GM12878 (cell line): ENCODE data around the gene EHBP1. TPM values are rescaled to one million over a fixed set of nuclear protein-coding genes. Genes with fewer than 3 reads are reported as not detected.

Experiments
- ATAC-seq: fragments of 200-7000 bp; cut with Tn5 transposase; 3 replicates; pipeline ENCODE4 v1.9.1; 2020; ENCODE audit warnings: mild to moderate bottlenecking, moderate library complexity
- BruUV-seq: library from RNA; stranded (reverse); fragments of 400-500 nt; replicated peaks from 2 replicates; lab custom pipeline; 2021; lab: Mats Ljungman, UMichigan
- CTCF ChIA-PET: fragments of 300-600 bp; sonication (Branson Sonifier 250); formaldehyde crosslinking; extraction: SDS; loops from one replicate; lab custom pipeline; 2021; ENCODE audit warnings: inconsistent platforms; lab: Yijun Ruan, JAX
- POLR2A ChIA-PET: fragments of 350-600 bp; formaldehyde crosslinking; extraction: SDS; loops from one replicate; lab custom pipeline; 2021; ENCODE audit warnings: inconsistent platforms; lab: Charles Lee
- RAD21 ChIA-PET: fragments of 300-600 bp; sonication (Branson Sonifier 250); formaldehyde crosslinking; loops from one replicate; lab custom pipeline; 2023; ENCODE audit warnings: antibody characterized with exemption; ENCODE audit not compliant: unreplicated experiment; lab: Charles Lee
- SMC1A ChIA-PET: fragments of 300-600 bp; sonication (Branson Sonifier 250); formaldehyde crosslinking; loops from one replicate; lab custom pipeline; 2023; ENCODE audit not compliant: unreplicated experiment, uncharacterized antibody; lab: Charles Lee
- DNase-seq: peaks from one replicate; pipeline ENCODE4 v3.0.0-alpha.2; 2011; ENCODE audit warnings: low read depth, low spot score
- FAIRE-seq: peaks from 3 replicates; lab custom pipeline; 2011; peaks lifted over from hg19 to GRCh38; lab: Jason Lieb, UNC
- H2AFZ ChIP-seq: 2 replicates; pipeline ENCODE4 v1.6.0; 2011; ENCODE audit warnings: low read depth, low read length, control low read depth; ENCODE audit not compliant: control insufficient read depth
- H3K27ac ChIP-seq: 2 replicates; pipeline ENCODE4 v1.5.1; 2011; ENCODE audit warnings: control low read depth; ENCODE audit not compliant: control insufficient read depth, insufficient read depth
- H3K27me3 ChIP-seq, 2 experiments: replicated peaks in 1 of 2; 2 replicates each; pipeline versions ENCODE4 v1.6.0 to v1.6.1; 2011; ENCODE audit warnings: low read length in 1 of 2; ENCODE audit not compliant: control insufficient read depth in 2 of 2, insufficient read depth in 2 of 2
- H3K36me3 ChIP-seq, 2 experiments: 2 replicates each; pipeline ENCODE4 v1.5.1; 2011; ENCODE audit warnings: low read length in 1 of 2; ENCODE audit not compliant: control insufficient read depth in 2 of 2, insufficient read depth in 2 of 2
- H3K4me1 ChIP-seq: 2 replicates; pipeline ENCODE4 v1.6.1; 2011; ENCODE audit warnings: mild to moderate bottlenecking, low read length, moderate library complexity, mixed read lengths; ENCODE audit not compliant: control insufficient read depth, insufficient read depth
- H3K4me2 ChIP-seq: 2 replicates; pipeline ENCODE4 v1.6.0; 2011; ENCODE audit warnings: control low read depth; ENCODE audit not compliant: control insufficient read depth, insufficient read depth
- H3K4me3 ChIP-seq: fragments of 200-600 bp; sonication (generic); 2 replicates; pipeline ENCODE4 v1.5.1; 2016
- H3K79me2 ChIP-seq: 2 replicates; pipeline ENCODE4 v1.6.0; 2011; ENCODE audit warnings: low read length; ENCODE audit not compliant: control insufficient read depth, insufficient read depth
- H3K9ac ChIP-seq: 2 replicates; pipeline ENCODE4 v1.8.0; 2011; ENCODE audit warnings: low read length, control low read depth, mixed read lengths; ENCODE audit not compliant: control insufficient read depth, insufficient read depth
- H3K9me3 ChIP-seq: replicated peaks from 3 replicates; pipeline ENCODE4 v1.5.1; 2011; ENCODE audit warnings: mild to moderate bottlenecking, low read length; ENCODE audit not compliant: control insufficient read depth, insufficient read depth
- H4K20me1 ChIP-seq: 2 replicates; pipeline ENCODE4 v1.6.0; 2011; ENCODE audit not compliant: control insufficient read depth, insufficient read depth
- EED ChIP-seq: sonication (generic); IDR thresholded peaks from 2 replicates; pipeline ENCODE4 v1.6.1; 2016; ENCODE audit warnings: antibody characterized with exemption, low read depth
- GATAD2B ChIP-seq: fragments of 450-650 bp; conservative IDR thresholded peaks from 2 replicates; pipeline ENCODE4 v1.6.1; 2017; ENCODE audit warnings: low read depth, mild to moderate bottlenecking, moderate library complexity
- HSF1 ChIP-seq: fragments of 150-350 bp; IDR thresholded peaks from 2 replicates; pipeline ENCODE4 v1.6.1; 2014; ENCODE audit warnings: mild to moderate bottlenecking, low read depth, low read length
- NR2C2 ChIP-seq: IDR thresholded peaks from 2 replicates; pipeline ENCODE4 v1.6.1; 2011; ENCODE audit warnings: borderline replicate concordance, low read depth; ENCODE audit not compliant: control insufficient read depth, insufficient read length
- RUNX3 ChIP-seq: IDR thresholded peaks from 2 replicates; pipeline ENCODE4 v1.6.1; 2012; ENCODE audit warnings: low read length, inconsistent platforms
- SKIL ChIP-seq: fragments of 450-650 bp; IDR thresholded peaks from 2 replicates; pipeline ENCODE4 v1.6.1; 2017; ENCODE audit warnings: mild to moderate bottlenecking, low read depth, inconsistent platforms; ENCODE audit not compliant: poor library complexity, severe bottlenecking
- SMARCA5 ChIP-seq: fragments of 450-650 bp; IDR thresholded peaks from 2 replicates; pipeline ENCODE4 v1.6.1; 2017; ENCODE audit warnings: mild to moderate bottlenecking
- WGBS: methylation state at CpG from one replicate; pipeline ENCODE4 v1.1.6; 2016; ENCODE audit warnings: low lambda C conversion rate; ENCODE audit not compliant: insufficient replicate concordance, insufficient coverage; ENCODE audit errors: missing lambda C conversion rate; 5-methylcytosine and 5-hydroxymethylcytosine counted together
- in situ Hi-C: fragments of 300-500 bp; cut with MboI; formaldehyde crosslinking; loops from 9 replicates; pipeline ENCODE4 v1.14.3; 2018; ENCODE audit warnings: mixed read lengths
- intact Hi-C: fragments of 100-400 bp; cut with micrococcal nuclease; formaldehyde crosslinking; loops from one replicate; pipeline ENCODE4 v1.14.2; 2022; ENCODE audit not compliant: unreplicated experiment
- polyA plus RNA-seq, 11 experiments: library from polyadenylated mRNA; depleted of rRNA in 4 of 11; unstranded in 6 of 11; stranded (reverse) in 5 of 11; fragments of >200 nt; fragmentation: Nextera tagmentation in 4 of 11; fragmentation: Illumina TruSeq in 1 of 11; extraction: Ambion mirVana in 4 of 11; extraction: Trizol in 1 of 11; gene quantifications; 1 replicate in 1 of 11; 2 replicates in 10 of 11; pipeline versions ENCODE4 v1.2.1 to v1.2.3, GENCODE V29; 2011 to 2016; ENCODE audit warnings: inconsistent platforms in 2 of 11, missing spikeins in 2 of 11, low read depth in 1 of 11
- total RNA-seq, 4 experiments: library from RNA; depleted of rRNA in 3 of 4; stranded (reverse); fragments of >200 nt in 3 of 4; fragmentation: Illumina TruSeq in 1 of 4; extraction: Trizol in 1 of 4; gene quantifications; 2 replicates each; pipeline versions ENCODE4 v1.2.1 to v1.2.3, GENCODE V29; 2013 to 2021
- TF ChIP-seq, protein P1 (sequence below): fragments of 450-650 bp; IDR thresholded peaks from 2 replicates; pipeline ENCODE4 v1.6.1; 2017; ENCODE audit warnings: antibody characterized with exemption, mild to moderate bottlenecking, moderate library complexity

Gene EHBP1
- total and polyA plus RNA-seq, 10 of the 15 experiments (the other 5 are each of a cell fraction or from before 2014, with no cell fraction given), result 5.7 to 26.1 (median 13.6) TPM

DNA sequence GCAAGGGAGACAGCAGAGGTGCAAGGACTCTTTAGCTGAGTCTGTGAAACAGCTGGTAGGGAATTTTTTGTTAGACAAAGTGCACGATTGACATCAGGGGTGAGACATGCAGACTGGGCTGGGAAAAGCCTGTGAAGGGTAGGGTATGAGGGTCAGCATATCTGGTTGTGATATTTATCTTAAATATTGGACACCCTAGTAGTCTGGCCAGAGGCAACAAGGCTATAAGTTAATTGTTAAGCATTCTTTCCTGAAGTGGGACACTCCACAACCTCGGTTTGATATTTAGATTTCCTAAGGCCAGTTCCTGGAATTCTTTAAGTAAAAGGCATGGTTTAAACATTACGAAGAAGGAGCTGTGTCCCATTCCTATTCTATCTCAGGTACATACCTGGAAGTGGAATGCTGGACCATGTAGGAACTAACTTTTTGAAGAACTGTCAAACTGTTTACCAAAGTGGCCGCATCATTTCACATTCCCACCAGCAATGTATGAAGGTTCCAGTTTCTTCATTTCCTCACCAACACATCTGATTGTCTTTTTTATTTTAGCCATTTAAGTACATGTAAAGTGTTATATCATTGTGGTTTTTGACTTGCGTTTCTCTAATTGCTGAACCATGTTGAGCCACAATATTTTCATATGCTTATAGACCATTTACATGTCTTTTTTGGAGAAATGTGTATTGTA lies 22.5 kb downstream of the EHBP1 start:
- no peak overlapping the region for H3K27ac ChIP-seq
- peaks cover 4% of the 10 kb centered on the region; the same call in 1 of the 2 replicates for H3K4me1 ChIP-seq
- H3K4me3 ChIP-seq, result no peak overlapping the region
- H3K27me3 ChIP-seq, result no peaks in the 10 kb centered on the region
- H3K9ac ChIP-seq, result no peak overlapping the region
- H3K36me3 ChIP-seq, result peaks cover 0 to 3% of the 10 kb centered on the region in 2 experiments; a peak in 1 of 4 replicates
- ChIA-PET SMC1A (interaction anchor here (1.3 to 1.9 kb wide), 2 partner anchors 14 to 271 kb away, joined by 4 to 7 read pairs; no protein-coding TSS in a partner anchor), CTCF (interaction anchor here (1.0 kb wide), 2 partner anchors 9 to 267 kb away, joined by 3 read pairs; no protein-coding TSS in a partner anchor), RAD21 (interaction anchor here (1.5 kb wide), 1 partner anchor 10 kb away, joined by 4 read pairs; no protein-coding TSS in a partner anchor), POLR2A (interaction anchor here (0.6 to 1.3 kb wide), 2 partner anchors 13 to 46 kb away, joined by 5 to 6 read pairs; no protein-coding TSS in a partner anchor)
- in situ Hi-C loops, result no loop called here
- no peak for FAIRE-seq
- peak; percentile 48 for ATAC-seq
- 72% methylated on average over 5 of the region's 5 CpGs for WGBS
- intact Hi-C loops, result no loop called here
- no peak overlapping the region for H2AFZ ChIP-seq
- peaks cover 8% of the 10 kb centered on the region for H3K79me2 ChIP-seq
- DNase-seq, result no peak
- H4K20me1 ChIP-seq, result no peaks in the 10 kb centered on the region
- peaks cover 1% of the 10 kb centered on the region; the same call in 2 of the 3 replicates for H3K9me3 ChIP-seq
- TF ChIP-seq RUNX3 (peak; percentile 26; the same call in 1 of the 2 replicates), EED (no peak)
- H3K4me2 ChIP-seq, result no peak overlapping the region
- BruUV-seq, result no TSS peak

DNA sequence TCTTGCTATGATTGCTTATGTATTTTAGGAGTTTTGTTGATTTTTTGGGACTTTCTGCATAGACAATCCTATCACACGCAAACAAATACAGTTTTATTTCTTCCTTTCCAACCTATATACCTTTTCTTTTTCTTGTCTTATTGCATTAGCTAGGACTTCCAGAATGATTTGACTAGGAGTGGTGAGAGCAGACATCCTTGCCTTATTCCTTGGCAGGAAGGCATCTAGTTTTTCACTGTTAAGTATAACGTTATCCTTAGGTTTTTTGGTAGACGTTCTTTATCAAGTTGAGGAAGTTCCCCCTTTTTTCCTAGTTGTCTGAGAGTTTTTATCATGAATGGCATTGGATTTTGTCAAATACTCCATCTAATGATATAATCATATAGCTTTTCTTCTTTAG lies 25.8 kb downstream of the EHBP1 start:
- H2AFZ ChIP-seq, result no peak overlapping the region
- no peaks in the 10 kb centered on the region for H3K27me3 ChIP-seq
- ChIA-PET SMC1A (interaction anchor here (0.8 kb wide), 1 partner anchor 9 kb away, joined by 3 read pairs; no protein-coding TSS in a partner anchor), RAD21 (no interaction called here), POLR2A (interaction anchor here (1.0 kb wide), 1 partner anchor 12 kb away, joined by 3 read pairs; no protein-coding TSS in a partner anchor), CTCF (no interaction called here)
- H3K9ac ChIP-seq, result no peak overlapping the region
- in situ Hi-C loops (no loop called here), intact Hi-C loops (loop anchor here (10.0 kb wide), 1 partner anchor 586 kb away; no protein-coding TSS in a partner anchor)
- no peak overlapping the region for H3K27ac ChIP-seq
- H3K4me1 ChIP-seq, result no peaks in the 10 kb centered on the region; the same call in 1 of the 2 replicates
- DNase-seq (no peak), ATAC-seq (no peak), FAIRE-seq (no peak)
- H3K4me2 ChIP-seq, result no peak overlapping the region
- peaks cover 8% of the 10 kb centered on the region for H3K79me2 ChIP-seq
- H3K9me3 ChIP-seq, result no peaks in the 10 kb centered on the region; the same call in 1 of the 3 replicates
- H3K4me3 ChIP-seq, result no peak overlapping the region
- WGBS, result 97% methylated on average over 3 of the region's 3 CpGs
- H4K20me1 ChIP-seq, result no peaks in the 10 kb centered on the region
- H3K36me3 ChIP-seq, result no peaks in the 10 kb centered on the region
- no TSS peak for BruUV-seq
- TF ChIP-seq SKIL (no peak), NR2C2 (no peak), HSF1 (no peak), SMARCA5 (no peak), GATAD2B (no peak)
- TF ChIP-seq, protein P1, sequence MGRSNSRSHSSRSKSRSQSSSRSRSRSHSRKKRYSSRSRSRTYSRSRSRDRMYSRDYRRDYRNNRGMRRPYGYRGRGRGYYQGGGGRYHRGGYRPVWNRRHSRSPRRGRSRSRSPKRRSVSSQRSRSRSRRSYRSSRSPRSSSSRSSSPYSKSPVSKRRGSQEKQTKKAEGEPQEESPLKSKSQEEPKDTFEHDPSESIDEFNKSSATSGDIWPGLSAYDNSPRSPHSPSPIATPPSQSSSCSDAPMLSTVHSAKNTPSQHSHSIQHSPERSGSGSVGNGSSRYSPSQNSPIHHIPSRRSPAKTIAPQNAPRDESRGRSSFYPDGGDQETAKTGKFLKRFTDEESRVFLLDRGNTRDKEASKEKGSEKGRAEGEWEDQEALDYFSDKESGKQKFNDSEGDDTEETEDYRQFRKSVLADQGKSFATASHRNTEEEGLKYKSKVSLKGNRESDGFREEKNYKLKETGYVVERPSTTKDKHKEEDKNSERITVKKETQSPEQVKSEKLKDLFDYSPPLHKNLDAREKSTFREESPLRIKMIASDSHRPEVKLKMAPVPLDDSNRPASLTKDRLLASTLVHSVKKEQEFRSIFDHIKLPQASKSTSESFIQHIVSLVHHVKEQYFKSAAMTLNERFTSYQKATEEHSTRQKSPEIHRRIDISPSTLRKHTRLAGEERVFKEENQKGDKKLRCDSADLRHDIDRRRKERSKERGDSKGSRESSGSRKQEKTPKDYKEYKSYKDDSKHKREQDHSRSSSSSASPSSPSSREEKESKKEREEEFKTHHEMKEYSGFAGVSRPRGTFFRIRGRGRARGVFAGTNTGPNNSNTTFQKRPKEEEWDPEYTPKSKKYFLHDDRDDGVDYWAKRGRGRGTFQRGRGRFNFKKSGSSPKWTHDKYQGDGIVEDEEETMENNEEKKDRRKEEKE, result no peak
